Right lobe of liver (tissue), 6 donors: Measurements from ENCODE around the gene TOGARAM2. TPM values are rescaled to one million over a fixed set of nuclear protein-coding genes. Genes with fewer than 3 reads are reported as not detected.

Experiments used
- ATAC-seq, 4 donors: fragments of 200-7000 bp; cut with Tn5 transposase; one replicate each; pipeline ENCODE4 v1.9.1; 2020; ENCODE audit warnings: mild to moderate bottlenecking in 4 of 4, moderate library complexity in 4 of 4
- DNase-seq, 3 donors: peaks; one replicate each; pipeline ENCODE4 v3.0.0-alpha.2; 2020
- H3K27ac ChIP-seq, 3 donors: fragments of 200-600 bp; one replicate each; pipeline ENCODE4 v1.8.0; 2022
- H3K27me3 ChIP-seq, 2 donors: fragments of 200-600 bp; one replicate each; pipeline ENCODE4 v1.8.0; 2022
- H3K36me3 ChIP-seq, 4 donors: fragments of 200-600 bp; sonication (generic) in 1 of 4; one replicate each; pipeline versions ENCODE4 v1.5.1 to v1.8.0; 2017 to 2022; ENCODE audit warnings: control low read depth in 1 of 4
- H3K4me1 ChIP-seq, 4 donors: fragments of 200-600 bp; sonication (generic) in 1 of 4; one replicate each; pipeline versions ENCODE4 v1.5.1 to v1.8.0; 2017 to 2022; ENCODE audit warnings: control low read depth in 1 of 4
- H3K4me3 ChIP-seq, 3 donors: fragments of 200-600 bp; one replicate each; pipeline ENCODE4 v1.8.0; 2022
- H3K9me3 ChIP-seq, 4 donors: fragments of 200-600 bp; sonication (generic) in 1 of 4; one replicate each; pipeline versions ENCODE4 v1.5.1 to v1.8.0; 2017 to 2022; ENCODE audit warnings: control low read depth in 1 of 4
- POLR2A ChIP-seq: fragments of 450-650 bp; IDR thresholded peaks from one replicate; pipeline ENCODE4 v1.6.1; 2017; ENCODE audit warnings: antibody characterized with exemption, mild to moderate bottlenecking
- whole genome bisulfite sequencing: methylation state at CpG from one replicate; pipeline ENCODE4 v1.1.6; 2018; ENCODE audit warnings: low coverage, low lambda C conversion rate; ENCODE audit not compliant: insufficient coverage; ENCODE audit errors: missing lambda C conversion rate; 5-methylcytosine and 5-hydroxymethylcytosine counted together
- intact Hi-C, 2 donors: fragments of 100-400 bp; cut with DNase I; formaldehyde crosslinking; loops; one replicate each; pipeline versions ENCODE4 v1.11.2 to v1.14.1; 2022
- total RNA-seq, 6 experiments: library from RNA; depleted of rRNA in 2 of 6; stranded (reverse); fragments of >200 nt in 2 of 6; fragmentation: NEBNext Ultra II Directional in 3 of 6; extraction: Animal tissue kit (Norgen Biotek cat#: 25700) in 3 of 6; gene quantifications; one replicate each; pipeline versions ENCODE4 v1.1.0 to v1.2.4, GENCODE V29; 2016 to 2023
- TF ChIP-seq, protein P1 (sequence below), 4 donors: fragments of 200-600 bp in 3 of 4; fragments of 450-650 bp in 1 of 4; IDR thresholded peaks; one replicate each; pipeline versions ENCODE4 v1.5.1 to v1.8.0; 2016 to 2022; ENCODE audit warnings: antibody characterized with exemption in 4 of 4, mild to moderate bottlenecking in 2 of 4
- donor health status: DM: no; HTN: yes; CAD: no.
- donor health status: DM: no; HTN: no; CAD: no.
- donor health status: DM: no; HTN: no; CAD: no.
- donor health status: DM: no; HTN: yes; CAD: no.
- donor health status: DM: no; HTN: yes; CAD: no.

TOGARAM2 gene
- total RNA-seq, 6 experiments from 2014 or later, result 0.06 to 0.37 (median 0.14) TPM; not detected in 1

DNA sequence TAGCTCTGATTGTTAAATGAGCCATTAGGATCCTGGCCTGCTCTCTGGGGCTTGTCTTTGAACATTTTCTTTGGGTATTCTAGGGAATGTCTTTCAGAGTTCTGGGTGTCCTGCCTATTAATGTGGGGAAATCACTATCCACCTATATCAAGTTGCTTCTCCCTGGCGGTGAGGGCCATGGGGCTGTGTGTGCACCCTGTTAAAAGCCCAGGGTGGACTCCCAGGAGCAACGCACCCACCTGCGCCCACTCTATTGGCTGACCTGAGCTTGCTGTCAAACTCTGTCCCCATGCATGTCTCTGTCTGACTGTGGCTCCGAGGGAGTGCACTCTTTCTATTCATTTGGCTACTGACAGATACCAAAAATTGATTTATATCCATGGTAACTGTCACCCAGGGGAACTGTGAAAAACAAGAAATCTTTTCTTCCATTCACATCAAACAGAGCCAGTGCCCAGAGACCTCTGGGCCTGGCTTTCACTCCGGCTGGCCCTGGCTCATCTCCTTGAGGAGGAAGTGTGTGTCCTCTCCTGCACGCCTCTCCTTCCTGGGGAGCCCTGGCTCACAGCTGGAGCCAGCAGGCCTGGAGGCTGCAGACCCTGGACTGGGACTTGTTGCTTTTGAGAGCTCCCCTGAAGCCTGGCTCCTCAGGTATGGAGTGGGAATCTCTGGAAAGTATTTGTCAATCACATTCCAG, 10.5 kb upstream of the TOGARAM2 start:
- no peak for ATAC-seq
- H3K4me1 ChIP-seq, result no peaks in the 10 kb centered on the region

DNA sequence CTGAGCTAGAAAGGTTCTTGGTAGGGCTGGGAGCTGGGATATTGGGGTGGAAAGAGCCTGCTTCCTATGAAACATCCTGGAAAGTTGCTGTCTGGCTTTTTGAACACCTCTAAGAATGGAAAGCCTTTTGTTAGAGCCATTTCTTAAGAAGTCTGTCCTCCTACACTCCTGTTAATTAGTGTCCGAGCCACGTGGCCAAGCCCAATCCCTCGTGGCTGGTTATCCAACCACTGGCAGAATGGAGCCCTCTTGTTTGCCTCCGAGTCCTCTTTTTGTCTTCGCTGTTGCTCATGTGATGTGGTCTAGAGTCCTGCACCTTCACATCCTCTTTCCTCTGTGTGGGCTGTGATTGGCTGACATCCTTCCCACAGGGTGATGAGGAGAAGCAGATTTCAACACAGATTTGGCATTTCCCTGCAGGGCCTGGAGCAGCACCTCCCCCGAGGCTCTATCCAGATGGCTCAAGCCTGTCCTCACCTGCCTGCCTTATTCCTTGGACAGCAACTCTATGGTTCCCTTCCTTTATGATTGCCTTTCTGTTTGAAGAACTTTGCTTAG, 8.2 kb upstream of the TOGARAM2 start:
- intact Hi-C loops, result loop anchor here in 1 of 2 donors (10.0 kb wide), 1 partner anchor 222 kb away; no protein-coding TSS in a partner anchor
- no peaks in the 10 kb centered on the region for H3K4me1 ChIP-seq
- H3K27me3 ChIP-seq, result no peaks in the 10 kb centered on the region
- no peak for DNase-seq
- no peak for TF ChIP-seq POLR2A
- TF ChIP-seq, protein P1, sequence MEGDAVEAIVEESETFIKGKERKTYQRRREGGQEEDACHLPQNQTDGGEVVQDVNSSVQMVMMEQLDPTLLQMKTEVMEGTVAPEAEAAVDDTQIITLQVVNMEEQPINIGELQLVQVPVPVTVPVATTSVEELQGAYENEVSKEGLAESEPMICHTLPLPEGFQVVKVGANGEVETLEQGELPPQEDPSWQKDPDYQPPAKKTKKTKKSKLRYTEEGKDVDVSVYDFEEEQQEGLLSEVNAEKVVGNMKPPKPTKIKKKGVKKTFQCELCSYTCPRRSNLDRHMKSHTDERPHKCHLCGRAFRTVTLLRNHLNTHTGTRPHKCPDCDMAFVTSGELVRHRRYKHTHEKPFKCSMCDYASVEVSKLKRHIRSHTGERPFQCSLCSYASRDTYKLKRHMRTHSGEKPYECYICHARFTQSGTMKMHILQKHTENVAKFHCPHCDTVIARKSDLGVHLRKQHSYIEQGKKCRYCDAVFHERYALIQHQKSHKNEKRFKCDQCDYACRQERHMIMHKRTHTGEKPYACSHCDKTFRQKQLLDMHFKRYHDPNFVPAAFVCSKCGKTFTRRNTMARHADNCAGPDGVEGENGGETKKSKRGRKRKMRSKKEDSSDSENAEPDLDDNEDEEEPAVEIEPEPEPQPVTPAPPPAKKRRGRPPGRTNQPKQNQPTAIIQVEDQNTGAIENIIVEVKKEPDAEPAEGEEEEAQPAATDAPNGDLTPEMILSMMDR (IDR thresholded peaks at IDR 0.05), result no peak
- no peak for ATAC-seq
- no peak overlapping the region for H3K4me3 ChIP-seq
- WGBS, result 66% methylated on average over 6 of the region's 6 CpGs
- H3K9me3 ChIP-seq, result no peaks in the 10 kb centered on the region
- no peaks in the 10 kb centered on the region for H3K36me3 ChIP-seq
- no peak overlapping the region for H3K27ac ChIP-seq

More for the DNA sequence above, 10.5 kb upstream of the TOGARAM2 start:
- no peak overlapping the region for H3K27ac ChIP-seq
- no peak overlapping the region for H3K4me3 ChIP-seq
- intact Hi-C loops, result loop anchor here in 1 of 2 donors (10.0 kb wide), 1 partner anchor 224 kb away; no protein-coding TSS in a partner anchor
- no peaks in the 10 kb centered on the region for H3K9me3 ChIP-seq
- 88% methylated on average over 4 of the region's 6 CpGs for WGBS
- H3K27me3 ChIP-seq, result no peaks in the 10 kb centered on the region
- DNase-seq, result no peak
- TF ChIP-seq, protein P1 (IDR thresholded peaks at IDR 0.05), result no peak
- no peak for TF ChIP-seq POLR2A
- no peaks in the 10 kb centered on the region for H3K36me3 ChIP-seq

DNA sequence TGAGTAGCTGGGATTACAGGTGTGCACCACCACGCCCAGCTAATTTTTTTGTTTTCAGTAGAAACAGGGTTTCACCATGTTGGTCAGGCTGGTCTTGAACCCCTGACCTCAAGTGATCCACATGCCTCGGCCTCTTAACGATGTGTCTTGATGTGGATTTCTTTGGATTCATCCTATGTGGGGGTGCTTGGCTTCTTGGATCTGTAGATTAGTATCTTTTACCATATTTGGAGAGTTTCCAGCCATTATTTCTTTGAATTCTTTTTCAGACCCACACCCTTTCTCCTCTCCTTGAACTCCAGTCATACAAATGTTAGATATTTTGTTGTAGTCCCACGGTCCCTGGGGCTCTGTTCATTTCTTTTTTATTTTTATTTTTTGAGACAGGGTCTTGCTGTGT, 6.8 kb upstream of the TOGARAM2 start:
- Histone ChIP-seq H3K9me3 (no peaks in the 10 kb centered on the region), H3K27me3 (no peaks in the 10 kb centered on the region), H3K27ac (no peak overlapping the region), H3K4me1 (no peaks in the 10 kb centered on the region), H3K36me3 (no peaks in the 10 kb centered on the region), H3K4me3 (no peak overlapping the region)
- intact Hi-C loops, result loop anchor here in 1 of 2 donors (10.0 kb wide), 1 partner anchor 221 kb away; no protein-coding TSS in a partner anchor
- ATAC-seq (no peak), DNase-seq (no peak)
- WGBS, result 85% methylated on average over 4 of the region's 4 CpGs
- no peak for TF ChIP-seq POLR2A
- TF ChIP-seq, protein P1 (IDR thresholded peaks at IDR 0.05), result no peak

DNA sequence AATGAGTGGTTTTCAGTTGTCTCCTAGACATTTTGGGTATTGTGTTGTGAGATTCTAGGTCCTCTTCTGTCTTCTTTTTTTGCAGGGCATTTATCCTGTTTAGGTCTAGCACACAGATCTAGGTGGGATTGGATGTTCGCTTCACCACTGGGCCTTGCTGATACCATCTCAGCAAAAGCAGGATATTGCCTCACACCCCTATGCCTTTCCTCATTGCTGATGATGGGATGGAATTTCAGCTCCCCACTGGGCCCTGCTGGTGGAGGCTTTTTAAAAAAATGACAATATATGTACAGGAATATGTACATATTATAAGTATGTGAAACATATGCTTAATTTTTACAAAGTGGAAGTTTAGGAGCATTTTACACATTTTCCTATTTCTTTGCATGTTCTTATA, 5.4 kb upstream of the TOGARAM2 start:
- Histone ChIP-seq H3K4me3 (no peak overlapping the region), H3K27ac (no peak overlapping the region), H3K27me3 (no peaks in the 10 kb centered on the region), H3K9me3 (no peaks in the 10 kb centered on the region), H3K4me1 (no peaks in the 10 kb centered on the region), H3K36me3 (no peaks in the 10 kb centered on the region)
- 71% methylated on average over 1 of the region's 1 CpG for WGBS
- intact Hi-C loops, result loop anchor here in 1 of 2 donors (10.0 kb wide), 1 partner anchor 219 kb away; no protein-coding TSS in a partner anchor
- DNase-seq (no peak), ATAC-seq (no peak)
- TF ChIP-seq, protein P1 (IDR thresholded peaks at IDR 0.05), result no peak
- no peak for TF ChIP-seq POLR2A
